ENCODE results near the gene F8A1.

DNA sequence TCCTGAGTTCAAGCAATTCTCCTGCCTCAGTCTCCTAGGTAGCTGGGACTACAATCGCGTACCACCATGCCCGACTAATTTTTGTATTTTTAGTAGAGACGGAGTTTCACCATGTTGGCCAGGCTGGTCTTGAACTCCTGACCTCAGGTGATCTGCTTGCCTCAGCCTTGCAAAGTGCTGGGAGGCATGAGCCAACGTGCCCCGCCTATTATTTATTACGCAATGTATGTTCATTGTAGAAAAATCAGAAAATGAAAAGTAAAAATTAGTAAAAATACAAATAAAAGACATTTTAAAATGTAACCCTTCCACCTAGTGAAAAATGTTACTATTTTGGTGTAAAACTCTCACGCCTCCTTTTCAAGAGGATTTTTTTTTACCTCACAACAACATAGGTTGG is 14.2 kb downstream of the F8A1 start:
- TF ChIP-seq, protein P1, sequence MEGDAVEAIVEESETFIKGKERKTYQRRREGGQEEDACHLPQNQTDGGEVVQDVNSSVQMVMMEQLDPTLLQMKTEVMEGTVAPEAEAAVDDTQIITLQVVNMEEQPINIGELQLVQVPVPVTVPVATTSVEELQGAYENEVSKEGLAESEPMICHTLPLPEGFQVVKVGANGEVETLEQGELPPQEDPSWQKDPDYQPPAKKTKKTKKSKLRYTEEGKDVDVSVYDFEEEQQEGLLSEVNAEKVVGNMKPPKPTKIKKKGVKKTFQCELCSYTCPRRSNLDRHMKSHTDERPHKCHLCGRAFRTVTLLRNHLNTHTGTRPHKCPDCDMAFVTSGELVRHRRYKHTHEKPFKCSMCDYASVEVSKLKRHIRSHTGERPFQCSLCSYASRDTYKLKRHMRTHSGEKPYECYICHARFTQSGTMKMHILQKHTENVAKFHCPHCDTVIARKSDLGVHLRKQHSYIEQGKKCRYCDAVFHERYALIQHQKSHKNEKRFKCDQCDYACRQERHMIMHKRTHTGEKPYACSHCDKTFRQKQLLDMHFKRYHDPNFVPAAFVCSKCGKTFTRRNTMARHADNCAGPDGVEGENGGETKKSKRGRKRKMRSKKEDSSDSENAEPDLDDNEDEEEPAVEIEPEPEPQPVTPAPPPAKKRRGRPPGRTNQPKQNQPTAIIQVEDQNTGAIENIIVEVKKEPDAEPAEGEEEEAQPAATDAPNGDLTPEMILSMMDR (IDR thresholded peaks at IDR 0.05) = no peak
- TF ChIP-seq POLR2AphosphoS5 (IDR thresholded peaks at IDR 0.05) (no peak), EP300 (IDR thresholded peaks at IDR 0.05) (no peak)
